ENCODE results near the gene KATNAL2.

GRCh38 chr18:47075098-47075883 lies 157.9 kb downstream of the KATNAL2 start:
- TF ChIP-seq USF2 (IDR thresholded peaks at IDR 0.05; ENCODE audit: borderline replicate concordance, low read depth, low read length) = no peak
- TF ChIP-seq CTCF (IDR thresholded peaks at IDR 0.05 in 2 of 3, conservative IDR thresholded peaks at IDR 0.05 in 1 of 3; ENCODE audit: control insufficient read depth in 2 of 3, extremely low read depth in 1 of 3, insufficient read depth in 1 of 3, low read depth in 3 of 3, low read length in 3 of 3) = no peak
- TF ChIP-seq RB1 (IDR thresholded peaks at IDR 0.05; ENCODE audit: borderline replicate concordance) = no peak
- no peak for TF ChIP-seq JUND (IDR thresholded peaks at IDR 0.05; ENCODE audit: low read depth, low read length)
- TF ChIP-seq MAX (IDR thresholded peaks at IDR 0.05; ENCODE audit: low read depth, low read length) = no peak
- no peak for TF ChIP-seq POLR2AphosphoS5 (IDR thresholded peaks at IDR 0.05; ENCODE audit: low read length)
- no peak for TF ChIP-seq POLR2A (IDR thresholded peaks at IDR 0.05; ENCODE audit: low read depth, low read length)
- TF ChIP-seq CBFB (IDR thresholded peaks at IDR 0.05; ENCODE audit: low read depth) = no peak
- no peak for TF ChIP-seq STAT1 (conservative IDR thresholded peaks at IDR 0.05)
- TF ChIP-seq ZBTB11 (CRISPR knock-in tag; IDR thresholded peaks at IDR 0.05) = no peak
- TF ChIP-seq BMI1 (IDR thresholded peaks at IDR 0.05; ENCODE audit: borderline replicate concordance) = no peak
